Amniotic epithelial cell (primary cell): ENCODE results near the gene SLC22A12.

ENCODE experiments used
- DNase-seq: peaks from one replicate; pipeline ENCODE4 v3.0.0-alpha.2; 2010; ENCODE audit warnings: low read depth

Gene SLC22A12

DNA sequence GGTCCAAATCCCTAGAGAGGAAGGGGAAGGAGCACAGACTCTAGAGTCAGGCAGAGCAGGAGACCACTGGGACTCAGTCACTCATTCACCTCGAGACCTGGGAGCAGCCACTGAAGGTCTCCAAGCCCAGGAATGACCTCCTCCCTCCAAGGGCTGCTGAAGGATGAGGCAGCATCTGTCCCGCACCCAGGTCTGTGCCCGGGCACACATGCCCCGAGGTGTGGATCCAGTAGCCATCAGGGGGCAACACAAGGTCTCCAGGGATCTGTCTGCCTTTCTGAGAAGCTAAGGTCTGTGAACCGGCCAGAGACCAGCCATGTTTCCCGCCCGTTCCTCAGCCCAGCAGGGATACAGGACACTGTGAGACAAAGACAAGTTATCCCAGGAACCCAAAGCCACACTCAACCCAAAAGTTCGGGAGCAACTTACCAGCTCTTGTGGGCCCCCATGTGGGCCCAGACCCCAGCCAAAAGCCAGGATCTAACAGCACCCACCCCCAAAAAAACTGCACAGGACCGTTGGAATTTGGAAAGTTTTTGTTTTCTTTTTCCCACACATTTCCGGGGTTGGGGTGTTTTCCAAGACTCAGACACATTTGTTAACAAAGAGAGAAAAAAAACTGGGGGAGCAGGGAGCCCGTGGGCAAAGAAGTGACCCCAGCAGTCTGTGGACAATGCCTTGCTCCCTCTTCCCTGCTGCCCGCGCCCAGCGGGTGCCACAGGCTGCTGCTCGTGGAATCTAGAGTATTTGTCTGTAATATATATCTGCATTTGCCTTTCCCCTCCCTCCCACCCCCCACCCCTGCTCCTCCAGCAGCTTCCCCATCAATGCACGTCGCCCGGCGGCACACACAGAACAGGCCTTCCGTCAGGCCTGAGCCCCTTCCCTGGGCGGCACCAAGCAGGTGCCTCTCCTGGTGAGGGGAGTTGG, 14.9 kb downstream of the SLC22A12 start:
- no peak for DNase-seq

GRCh38 chr11:64606796-64607380, 15.9 kb downstream of the SLC22A12 start:
- no peak for DNase-seq

GRCh38 chr11:64607381-64607985, 16.5 kb downstream of the SLC22A12 start:
- DNase-seq = no peak

GRCh38 chr11:64608046-64608445, 17.0 kb downstream of the SLC22A12 start:
- DNase-seq = no peak

- no peak for DNase-seq
Measured at GRCh38 chr11:64608636-64609035, 17.6 kb downstream of the SLC22A12 start.

DNA sequence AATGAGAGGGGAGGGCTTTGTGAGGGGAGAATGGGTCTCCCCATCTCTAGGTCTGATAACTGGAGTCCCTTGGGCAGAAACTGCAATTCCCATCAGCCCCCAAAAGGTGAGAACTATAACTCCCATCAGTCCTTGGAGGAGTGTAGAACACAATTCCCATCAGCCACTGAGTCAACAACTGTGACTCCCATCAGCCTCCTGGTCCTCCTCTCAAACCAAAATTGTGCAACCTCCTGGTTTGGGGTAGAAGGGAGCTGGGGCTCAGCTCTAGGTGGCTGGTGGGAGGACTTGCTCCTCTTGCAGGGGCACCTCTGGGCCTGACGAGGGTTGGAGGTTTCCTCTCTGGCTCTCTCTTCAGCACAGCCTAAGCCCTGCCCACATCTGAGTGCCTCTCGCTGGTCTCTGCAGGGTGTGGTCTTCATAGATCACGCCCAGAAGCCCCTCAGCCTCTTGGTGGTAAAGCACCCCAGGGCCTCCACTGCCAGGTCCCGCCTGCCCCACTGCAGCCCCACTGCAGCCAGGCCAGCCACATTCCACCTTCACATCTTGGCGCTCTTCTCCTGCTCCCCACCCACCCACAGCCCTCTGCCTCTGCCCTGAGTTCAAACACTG, 18.5 kb downstream of the SLC22A12 start:
- DNase-seq = no peak

GRCh38 chr11:64610596-64610995, 19.6 kb downstream of the SLC22A12 start:
- DNase-seq = no peak

GRCh38 chr11:64611176-64611575, 20.2 kb downstream of the SLC22A12 start:
- no peak for DNase-seq

- no peak for DNase-seq
Measured at GRCh38 chr11:64611869-64612646, 21.0 kb downstream of the SLC22A12 start.

GRCh38 chr11:64613648-64614047, 22.6 kb downstream of the SLC22A12 start:
- no peak for DNase-seq

- DNase-seq = no peak
Measured at GRCh38 chr11:64614917-64615316, 23.9 kb downstream of the SLC22A12 start.

DNA sequence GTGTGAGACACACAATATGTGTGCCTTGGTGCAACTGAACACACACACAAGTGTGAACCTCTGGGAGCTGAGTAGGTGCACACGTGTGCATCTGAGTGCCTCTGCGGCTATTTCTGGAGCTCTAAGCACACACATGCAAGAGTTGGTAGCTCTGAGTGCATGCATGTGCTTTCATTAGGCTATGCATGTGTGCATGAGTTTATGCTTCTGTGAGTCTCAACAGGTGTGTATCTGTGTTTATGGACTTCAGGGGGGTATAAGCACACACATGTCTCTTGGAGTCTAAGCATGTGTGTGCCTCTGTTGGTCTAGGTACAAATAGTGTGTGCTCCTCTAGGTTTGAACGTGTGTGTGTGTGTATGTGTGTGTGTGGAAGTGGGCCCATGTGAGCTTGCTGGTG, 25.8 kb downstream of the SLC22A12 start:
- DNase-seq = no peak

- DNase-seq = no peak
Measured at GRCh38 chr11:64619196-64619595, 28.2 kb downstream of the SLC22A12 start.

GRCh38 chr11:64619811-64620380, 28.9 kb downstream of the SLC22A12 start:
- peak; percentile 86 for DNase-seq

DNA sequence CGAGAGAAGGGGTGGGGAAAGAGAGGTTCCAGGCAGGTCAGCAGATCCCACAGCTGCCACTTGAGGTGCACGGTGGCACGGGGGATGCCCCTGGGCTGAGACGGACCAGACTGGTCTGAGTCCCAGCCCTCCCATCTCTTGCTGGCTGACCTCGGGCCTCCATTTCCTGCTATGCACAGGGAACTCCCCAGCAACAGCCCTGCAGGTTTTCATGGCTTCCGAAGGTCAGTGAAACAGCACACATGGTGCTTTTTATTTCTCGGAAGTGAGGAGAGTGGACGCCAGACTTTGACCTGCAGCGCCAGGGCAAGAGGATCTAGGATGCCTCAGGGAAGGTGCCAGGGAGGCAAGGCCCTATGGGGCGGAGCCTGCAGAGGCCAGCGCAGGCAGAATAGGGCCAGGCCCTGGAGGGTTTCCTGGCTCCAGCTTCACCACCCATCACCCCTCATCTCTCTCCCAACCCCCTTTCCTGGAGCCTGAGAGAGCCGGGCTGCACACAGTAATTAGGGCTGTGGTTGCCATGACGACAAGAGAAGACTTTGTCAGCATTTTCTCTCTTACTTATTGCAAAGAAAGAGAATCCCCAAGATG, 29.5 kb downstream of the SLC22A12 start:
- DNase-seq = no peak

- no peak for DNase-seq
Measured at GRCh38 chr11:64621283-64622019, 30.4 kb downstream of the SLC22A12 start.

GRCh38 chr11:64622681-64623080, 31.7 kb downstream of the SLC22A12 start:
- no peak for DNase-seq

GRCh38 chr11:64624883-64625481, 34.0 kb downstream of the SLC22A12 start:
- no peak for DNase-seq

- DNase-seq = no peak
Measured at GRCh38 chr11:64626637-64627036, 35.6 kb downstream of the SLC22A12 start.

GRCh38 chr11:64627371-64627770, 36.4 kb downstream of the SLC22A12 start:
- DNase-seq = no peak
